ENCODE data around the gene KIF4B.
"Not testable (repeated sequence)": the region's sequence is repeated elsewhere in the genome, so short reads cannot be mapped to it uniquely, and the experiment has no call there.

Gene KIF4B

DNA sequence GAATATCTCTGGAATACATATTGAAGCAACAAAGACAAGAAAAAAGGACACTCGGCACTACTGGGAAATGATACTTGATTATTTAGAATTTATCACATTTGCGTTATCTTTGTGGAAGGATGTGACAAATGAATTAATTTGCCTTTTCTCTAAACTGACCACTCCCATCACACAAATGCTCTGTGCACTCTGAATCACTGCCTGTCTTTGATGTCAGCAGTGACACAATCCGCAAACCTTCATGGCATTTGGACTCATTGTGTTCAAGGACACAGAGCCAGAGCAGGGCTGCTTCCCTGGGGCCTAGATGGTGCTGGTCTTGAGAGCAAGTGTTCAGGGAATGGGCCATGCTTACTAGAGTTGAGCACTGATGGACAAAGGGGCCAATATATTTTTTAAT lies 4.9 kb upstream of the KIF4B start:
- no peak for DNase-seq (ENCODE audit: low spot score)

DNA sequence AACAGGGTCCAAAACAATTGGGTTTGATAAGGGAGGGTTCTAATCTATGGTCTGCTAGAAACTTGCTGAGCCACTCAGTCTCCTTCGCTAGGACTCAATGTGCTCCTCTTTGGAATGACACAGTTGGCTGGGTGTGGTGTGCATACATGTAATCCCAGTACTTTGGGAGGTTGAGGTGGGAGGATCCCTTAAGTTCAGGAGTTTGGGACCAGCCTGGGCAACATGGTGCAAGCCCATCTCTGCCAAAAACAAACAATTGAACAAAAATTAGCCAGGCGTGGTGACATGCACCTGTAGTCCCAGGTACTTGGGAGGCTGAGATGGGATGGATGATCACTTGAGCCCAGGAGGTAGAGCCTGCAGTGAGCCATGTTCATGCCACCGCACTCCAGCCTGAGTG lies 2.7 kb upstream of the KIF4B start:
- no peak for DNase-seq (ENCODE audit: low spot score)

DNA sequence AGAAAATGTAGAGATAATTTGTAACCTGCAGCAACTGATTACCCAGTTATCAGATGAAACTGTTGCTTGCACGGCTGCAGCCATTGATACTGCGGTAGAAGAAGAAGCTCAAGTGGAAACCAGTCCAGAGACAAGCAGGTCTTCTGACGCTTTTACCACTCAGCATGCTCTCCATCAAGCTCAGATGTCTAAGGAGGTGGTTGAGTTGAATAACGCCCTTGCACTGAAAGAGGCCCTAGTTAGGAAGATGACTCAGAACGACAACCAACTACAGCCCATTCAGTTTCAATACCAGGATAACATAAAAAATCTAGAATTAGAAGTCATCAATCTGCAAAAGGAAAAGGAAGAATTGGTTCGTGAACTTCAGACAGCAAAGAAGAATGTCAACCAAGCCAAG lies 1.7 kb downstream of the KIF4B start:
- DNase-seq (ENCODE audit: low spot score): no peak

DNA sequence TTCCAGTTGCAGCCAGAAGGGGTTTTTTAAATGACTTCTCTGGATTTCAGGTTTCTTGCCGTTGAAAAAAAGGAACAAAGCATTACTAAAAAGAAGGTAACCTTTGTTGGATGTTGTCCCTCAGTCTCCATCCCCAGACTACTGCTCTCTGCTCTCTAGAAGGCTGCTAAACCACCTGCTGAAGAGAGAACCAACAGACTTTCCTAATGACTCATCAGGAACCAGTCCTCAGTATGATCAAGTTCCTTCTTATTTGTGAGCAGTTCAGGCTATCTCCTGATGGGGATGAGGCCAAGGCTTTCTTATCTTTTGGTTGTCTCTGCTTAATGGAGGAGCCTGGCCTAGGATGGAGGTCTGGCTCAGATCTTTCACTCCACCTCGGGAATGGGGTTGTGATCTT lies 4.1 kb downstream of the KIF4B start:
- DNase-seq (ENCODE audit: low spot score): no peak

DNA sequence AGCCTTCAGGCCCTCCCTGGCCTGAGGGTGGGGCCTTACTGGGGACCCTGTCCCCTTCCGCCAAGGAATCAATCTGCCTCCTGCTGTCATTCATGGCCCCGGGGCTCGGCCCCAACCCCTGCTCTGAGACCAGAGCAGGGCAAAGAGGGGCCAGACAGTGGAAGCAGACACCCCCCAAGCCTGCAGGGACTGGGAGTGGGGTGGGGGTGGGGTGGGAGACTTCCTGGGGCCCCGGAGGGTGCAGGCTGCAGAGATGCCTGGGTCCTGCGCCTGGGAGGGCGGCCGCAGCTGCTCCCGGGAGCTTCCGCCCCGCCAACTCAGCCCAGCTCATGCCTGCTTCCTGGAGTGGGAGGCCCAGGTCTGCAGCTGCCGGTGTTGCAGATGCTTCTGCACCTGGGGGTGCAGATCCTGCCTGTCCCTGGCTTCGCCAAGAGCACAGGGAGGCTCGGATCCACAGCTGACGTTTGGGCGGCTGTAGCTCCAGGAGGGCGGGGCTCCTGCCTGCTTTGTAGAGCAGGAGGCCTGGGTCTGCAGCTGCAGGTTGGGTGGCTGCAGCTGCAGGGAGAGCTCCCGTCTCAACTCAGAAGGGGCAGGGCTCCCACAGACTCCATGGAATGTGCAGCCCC lies 6.2 kb downstream of the KIF4B start:
- DNase-seq (ENCODE audit: low spot score): no peak

DNA sequence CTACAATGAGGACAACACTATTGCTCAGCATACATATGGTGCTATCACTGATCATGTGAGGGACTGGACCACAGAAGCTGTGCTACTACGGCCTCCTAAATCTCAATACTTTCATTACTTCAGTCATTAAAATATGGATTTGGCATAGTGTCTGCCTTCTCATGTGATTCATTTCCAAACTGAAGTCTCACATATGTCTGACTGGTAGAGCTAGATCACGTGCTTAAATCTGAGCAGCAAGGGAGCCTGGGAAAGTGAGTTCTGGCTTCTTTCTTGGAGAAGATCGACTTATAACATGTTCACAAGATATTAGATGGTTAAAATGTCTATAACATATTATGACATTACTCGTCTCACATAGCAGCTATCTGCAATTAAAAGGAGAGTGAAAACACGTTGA lies 8.3 kb downstream of the KIF4B start:
- no peak for DNase-seq (ENCODE audit: low spot score)

DNA sequence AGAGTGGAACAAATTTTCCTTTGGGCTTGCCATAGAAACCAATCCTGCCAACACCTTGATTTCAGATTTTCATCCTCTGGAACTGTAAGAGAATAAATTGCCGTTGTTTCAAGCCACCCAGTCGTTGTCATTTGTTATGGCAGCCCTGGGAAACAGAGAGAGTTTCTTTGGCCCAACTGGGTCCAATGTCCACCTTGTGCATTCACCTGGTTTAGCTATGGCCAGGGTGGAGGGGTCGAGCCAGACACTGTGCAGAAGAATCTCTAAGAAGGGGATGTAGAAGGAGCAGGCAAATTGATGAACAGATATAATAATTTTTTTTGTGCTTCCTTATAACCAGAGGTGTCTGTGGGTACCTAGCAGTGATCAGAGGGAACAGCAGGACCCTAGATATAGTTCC lies 9.8 kb downstream of the KIF4B start:
- DNase-seq (ENCODE audit: low spot score): no peak

DNA sequence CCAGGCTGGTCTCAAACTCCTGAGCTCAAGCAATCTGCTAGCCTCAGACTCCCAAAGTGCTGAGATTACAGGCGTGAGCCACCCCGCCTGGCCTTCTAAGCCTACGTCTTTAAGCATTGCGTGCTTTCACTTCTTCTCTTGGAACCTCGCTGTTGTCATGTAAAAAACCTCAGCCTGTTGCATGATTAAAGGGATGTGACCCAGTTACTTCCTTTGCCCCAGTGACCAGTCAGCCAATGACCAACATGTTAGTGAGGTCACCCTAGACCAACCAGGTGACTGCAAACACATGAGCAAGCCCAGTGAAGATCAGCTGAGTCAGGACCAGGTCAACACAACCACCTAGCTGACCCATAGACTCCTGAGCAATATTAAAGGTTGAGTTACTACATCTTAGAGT lies 10.5 kb downstream of the KIF4B start:
- DNase-seq (ENCODE audit: low spot score): no peak

DNA sequence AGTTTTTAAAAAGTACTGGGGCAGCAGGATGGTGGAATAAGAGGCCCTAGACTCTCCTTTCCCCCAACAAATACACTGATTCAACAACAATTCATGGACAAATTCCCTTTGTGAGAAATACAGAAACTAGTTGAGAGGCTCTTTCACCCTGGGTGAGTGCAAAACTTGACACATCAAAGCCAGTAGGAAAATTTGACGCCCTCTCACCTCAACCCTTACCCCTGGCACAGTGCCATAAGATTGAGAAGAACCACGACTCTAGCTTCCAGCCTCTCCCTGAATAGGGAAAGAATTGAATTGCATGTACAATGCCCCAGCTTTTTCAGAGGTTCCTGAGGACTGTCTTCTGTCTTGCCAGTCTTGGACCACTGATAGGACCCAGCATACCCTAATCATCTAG lies 12.3 kb downstream of the KIF4B start:
- no peak for DNase-seq (ENCODE audit: low spot score)

DNA sequence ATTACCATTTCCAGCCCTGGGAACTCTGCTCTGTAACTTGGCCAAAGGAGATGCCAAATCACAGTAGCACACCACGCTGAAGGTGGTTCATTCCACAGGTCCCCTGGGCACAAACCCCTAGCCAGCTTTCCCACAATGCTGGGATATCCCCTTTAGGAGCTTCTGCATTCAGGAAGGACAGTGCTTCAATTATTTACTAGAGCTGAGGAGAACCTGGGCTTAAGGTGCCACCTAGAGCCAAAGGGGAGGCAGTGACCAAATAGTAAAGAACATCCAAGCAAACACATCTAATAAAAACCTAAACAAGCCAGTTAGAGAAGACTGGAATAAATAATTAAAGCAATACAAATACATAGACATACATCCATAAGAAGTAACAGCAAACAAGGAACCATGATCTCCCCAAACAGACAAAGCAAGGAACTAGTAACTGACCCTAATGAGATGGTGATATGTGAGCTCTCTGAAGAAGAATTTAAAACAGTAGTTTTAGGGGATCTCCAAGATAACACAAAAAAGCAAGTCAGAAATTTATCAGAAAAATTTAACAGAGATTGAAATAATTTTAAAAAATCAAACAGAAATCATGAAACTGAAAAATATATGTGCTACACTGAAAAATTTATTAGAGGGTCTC lies 14.6 kb downstream of the KIF4B start:
- DNase-seq (ENCODE audit: low spot score): no peak

DNA sequence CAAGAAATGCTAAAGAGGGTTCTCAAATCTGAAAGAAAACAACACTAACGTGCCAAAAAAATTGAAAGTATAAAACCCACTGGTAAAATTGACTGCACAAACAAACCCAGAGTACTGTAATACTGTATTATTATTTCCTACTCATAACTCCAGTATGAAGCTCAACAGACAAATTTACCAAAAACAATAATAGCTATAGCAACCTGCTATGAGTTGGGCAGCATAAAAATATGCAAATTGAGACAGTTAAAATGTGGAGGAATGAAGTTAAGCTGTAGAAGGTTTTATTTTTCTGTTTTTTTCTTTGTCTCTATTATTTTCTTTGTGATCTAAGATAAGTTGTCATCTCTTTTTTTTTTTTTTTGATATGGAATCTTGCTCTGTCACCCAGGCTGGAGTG lies 15.7 kb downstream of the KIF4B start:
- no peak for DNase-seq (ENCODE audit: low spot score)

DNA sequence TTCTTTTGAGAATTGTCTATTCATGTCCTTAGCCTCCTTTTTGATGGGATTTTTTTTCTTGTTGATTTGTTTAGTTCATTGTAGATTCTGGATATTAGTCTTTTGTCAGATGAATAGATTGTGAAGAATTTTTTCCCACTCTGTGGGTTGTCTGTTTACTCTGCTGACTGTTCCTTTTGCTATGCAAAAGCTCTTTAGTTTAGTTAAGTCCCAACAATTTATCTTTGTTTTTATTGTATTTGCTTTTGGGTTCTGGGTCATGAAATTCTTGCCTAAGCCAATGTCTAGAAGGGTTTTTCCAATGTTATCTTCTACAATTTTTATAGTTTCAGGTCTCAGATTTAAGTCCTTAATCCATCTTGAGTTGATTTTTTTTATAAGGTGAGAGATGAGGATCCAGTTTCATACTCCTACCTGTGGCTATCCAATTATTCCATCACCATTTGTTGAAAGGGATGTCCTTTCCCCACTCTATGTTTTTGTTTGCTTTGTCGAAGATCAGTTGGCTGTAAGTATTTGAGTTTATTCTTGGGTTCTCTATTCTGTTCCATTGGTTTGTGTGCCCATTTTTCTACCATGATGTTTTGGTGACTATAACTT lies 20.7 kb downstream of the KIF4B start:
- DNase-seq (ENCODE audit: low spot score): not testable (repeated sequence)

DNA sequence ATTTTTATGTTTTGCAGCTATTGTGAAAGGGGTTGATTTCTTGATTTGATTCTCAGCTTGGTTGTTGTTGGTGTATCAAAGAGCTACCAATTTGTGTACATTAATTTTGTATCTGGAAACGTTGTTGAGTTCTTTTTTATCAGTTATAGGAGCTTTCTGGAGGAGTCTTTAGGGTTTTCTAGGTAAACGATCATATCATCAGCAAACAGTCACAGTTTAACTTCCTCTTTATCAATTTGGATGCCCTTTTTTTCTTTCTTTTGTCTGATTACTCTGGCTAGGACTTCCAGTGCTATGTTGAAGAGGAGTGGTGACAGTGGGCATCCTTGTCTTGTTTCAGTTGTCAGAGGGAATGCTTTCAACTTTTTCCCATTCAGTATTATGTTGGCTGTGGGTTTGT lies 21.5 kb downstream of the KIF4B start:
- DNase-seq (ENCODE audit: low spot score): not testable (repeated sequence)

DNA sequence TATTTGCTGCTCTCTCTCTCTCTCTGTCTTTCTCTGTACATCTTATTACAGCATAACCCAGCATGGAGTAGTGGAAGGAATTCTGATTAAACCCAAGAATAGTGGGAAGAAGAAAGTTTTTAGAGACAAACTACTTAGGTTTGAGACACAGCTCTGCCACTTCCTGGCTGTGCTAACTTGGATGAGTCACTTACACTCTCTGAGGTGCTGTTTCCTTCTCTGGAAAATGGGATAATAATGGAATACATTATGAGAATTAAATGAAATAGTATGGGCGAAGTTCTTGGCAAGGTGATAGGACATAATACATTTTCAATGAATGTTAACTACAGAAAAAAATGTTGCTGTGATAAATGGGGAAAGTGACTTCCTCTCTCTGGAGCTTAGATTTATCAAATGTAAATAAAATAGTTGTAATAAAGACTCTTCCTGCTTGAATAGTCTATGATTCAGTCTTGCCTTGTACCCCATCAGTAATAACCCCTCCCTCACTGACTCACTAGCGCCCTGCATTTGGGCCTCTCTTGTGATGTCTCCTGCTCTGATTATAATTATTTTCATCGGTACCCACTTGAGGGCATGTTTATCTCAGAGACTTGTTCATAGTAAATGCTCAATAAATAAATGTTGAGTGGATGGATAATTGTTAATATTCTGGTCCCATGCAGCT lies 27.6 kb downstream of the KIF4B start:
- DNase-seq (ENCODE audit: low spot score): no peak

DNA sequence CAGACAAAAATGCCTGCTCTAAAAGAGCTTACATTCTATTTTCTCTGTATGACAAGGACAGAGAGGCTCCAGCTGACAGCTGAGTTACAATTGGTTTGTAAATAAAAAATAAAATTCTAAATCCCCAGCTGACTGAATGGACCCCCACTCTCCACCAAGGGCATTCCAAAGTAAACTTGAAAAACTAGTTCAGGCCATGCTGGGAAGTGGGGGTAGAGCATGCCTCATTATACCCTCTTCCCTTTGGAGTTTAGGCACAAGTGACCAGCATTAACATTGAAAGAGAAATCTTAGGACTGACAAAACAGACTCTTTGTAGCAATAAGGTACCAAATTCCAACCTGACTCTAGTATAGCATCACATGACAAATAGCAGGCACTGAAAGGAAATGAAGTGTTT lies 31.0 kb downstream of the KIF4B start:
- no peak for DNase-seq (ENCODE audit: low spot score)

DNA sequence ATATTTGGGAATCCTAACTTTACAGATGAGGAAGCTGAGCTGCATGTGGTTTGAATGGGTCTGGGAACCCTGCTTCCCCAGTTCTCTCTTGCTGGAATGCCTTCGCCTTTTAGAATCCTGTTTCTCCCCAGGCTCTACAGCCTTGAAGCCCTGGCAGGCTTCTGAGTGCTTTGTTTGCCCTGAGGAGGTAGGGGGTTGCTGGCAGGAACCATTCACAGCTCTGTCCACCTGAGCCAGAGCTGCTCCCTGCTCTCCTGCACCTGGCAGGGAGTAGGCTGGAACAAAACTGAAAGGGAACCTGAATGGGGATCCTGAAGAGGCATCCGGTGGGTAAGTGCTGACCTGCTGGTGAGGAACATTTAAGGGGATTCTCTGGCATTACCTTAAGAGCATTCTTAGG lies 33.0 kb downstream of the KIF4B start:
- no peak for DNase-seq (ENCODE audit: low spot score)

DNA sequence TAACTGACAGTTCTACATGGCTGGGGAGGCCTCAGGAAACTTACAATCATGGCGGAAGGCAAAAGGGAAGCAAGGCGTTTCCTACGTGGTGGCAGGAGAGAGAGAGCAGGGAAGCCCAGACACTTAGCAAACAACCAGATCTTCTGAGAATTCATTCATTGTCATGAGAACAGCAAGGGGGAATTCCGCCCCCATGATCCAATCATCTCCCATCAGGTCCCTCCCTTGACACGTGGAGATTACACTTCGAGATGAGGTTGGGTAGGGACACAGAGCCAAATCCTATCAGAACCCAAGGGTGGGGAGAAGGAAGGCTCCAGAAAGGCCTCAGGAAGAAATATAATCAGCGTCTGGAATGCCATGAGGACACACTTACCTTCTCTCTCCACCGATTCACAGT lies 34.3 kb downstream of the KIF4B start:
- no peak for DNase-seq (ENCODE audit: low spot score)

DNA sequence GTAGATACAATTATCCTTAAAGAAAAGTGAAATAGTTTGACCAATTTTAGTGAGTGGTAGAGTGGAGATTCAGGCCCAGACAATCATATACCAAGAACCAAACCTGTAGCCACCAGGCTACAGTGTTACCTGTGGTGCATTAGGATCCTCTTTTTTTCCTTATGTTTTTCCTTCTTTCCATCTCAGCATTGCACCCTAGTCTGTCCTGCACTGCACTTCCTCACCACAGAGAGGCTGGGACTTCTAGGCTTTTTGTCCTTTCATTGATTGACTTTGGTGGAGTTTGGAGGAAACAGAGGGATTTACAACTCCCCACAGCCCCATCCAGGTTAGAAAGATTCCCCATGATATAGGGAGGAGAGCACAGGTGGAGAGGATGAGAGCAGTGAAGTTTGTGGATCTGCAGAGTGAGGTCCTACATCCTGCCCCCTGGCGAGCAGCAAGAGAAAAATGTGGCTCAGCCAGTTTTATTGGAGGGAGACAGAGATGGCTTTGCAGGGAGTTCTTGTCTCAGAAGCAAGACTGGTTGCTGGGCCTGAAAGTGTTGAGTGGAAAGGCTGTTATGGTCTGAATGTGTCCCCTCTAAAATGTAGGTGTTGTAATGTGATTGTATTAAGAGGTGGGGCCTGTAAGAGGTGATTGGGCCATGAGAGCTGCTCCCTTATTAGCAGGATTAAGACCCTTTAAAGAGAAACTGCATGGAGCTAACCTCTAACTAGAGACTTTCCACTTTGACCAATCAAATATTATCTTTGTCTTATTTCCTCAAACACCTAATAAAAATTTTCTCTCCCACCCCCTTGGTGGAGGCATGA lies 36.2 kb downstream of the KIF4B start:
- no peak for DNase-seq (ENCODE audit: low spot score)

DNA sequence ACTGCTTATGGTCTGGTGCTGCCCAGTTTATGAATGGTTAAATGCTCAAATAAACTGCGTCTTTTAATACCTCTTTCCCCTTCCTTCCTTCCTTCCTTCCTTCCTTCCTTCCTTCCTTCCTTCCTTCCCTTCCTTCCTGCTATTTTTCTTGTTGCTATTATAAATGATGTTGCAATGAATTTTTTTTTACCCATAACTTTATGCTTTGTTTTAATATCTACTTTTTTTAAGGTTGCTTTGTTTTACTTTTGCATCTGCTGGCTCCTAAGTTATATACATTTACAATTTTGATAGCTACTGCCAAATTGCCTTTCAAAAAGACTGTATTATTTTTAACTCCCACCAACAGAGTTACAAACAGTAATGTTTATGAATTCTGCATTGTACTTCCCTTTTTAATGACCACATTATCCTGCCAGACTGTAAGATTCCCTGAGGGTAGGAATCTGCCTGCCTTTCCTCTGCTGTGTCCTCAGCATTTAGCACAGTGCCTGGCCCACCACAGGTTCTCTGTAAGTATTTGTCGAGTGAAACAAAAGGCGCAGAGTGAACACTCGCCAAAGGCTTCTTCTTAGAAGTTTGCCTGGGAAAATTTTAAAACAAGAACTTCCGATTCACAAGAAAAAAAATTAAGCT lies 36.9 kb downstream of the KIF4B start:
- no peak for DNase-seq (ENCODE audit: low spot score)

DNA sequence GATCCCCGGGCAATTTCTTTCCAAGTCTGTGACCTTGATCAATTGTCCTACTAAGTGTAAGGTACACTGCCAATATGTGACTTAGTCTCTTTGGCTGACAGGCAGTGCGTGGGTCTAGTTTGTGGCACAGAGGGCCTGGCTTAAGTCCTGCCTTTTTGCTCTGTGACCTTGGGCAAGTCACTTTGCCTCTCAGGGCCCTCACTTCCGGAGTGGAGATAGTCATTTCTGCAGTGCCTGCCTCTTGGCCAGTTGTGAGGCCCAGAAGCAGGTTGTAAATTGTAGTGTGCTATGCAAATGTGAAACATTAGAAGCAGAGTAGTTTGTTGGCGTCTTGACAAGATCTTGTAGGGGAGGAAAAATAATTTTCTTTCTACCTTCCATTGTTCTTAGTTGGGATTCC lies 39.0 kb downstream of the KIF4B start:
- DNase-seq (ENCODE audit: low spot score): no peak

DNA sequence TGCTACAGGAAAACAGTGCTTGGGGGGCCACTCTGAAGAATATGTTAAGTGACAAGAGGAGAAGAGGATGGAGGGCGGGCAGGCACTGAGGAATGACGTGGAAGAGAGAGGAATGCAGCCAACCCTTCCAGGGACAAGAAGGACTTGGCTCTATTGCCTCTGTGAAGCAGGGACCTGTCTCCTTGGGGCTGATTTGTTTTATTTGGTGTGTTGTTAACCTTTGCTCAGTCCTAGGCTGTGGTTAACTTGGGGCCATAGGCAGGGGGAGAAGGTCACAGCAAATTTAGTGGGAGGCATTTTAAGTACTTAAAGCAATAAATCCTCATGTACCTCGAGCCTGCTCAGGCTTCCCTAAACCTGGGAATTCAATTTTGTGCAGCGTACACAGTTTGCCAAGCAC lies 39.9 kb downstream of the KIF4B start:
- no peak for DNase-seq (ENCODE audit: low spot score)

DNA sequence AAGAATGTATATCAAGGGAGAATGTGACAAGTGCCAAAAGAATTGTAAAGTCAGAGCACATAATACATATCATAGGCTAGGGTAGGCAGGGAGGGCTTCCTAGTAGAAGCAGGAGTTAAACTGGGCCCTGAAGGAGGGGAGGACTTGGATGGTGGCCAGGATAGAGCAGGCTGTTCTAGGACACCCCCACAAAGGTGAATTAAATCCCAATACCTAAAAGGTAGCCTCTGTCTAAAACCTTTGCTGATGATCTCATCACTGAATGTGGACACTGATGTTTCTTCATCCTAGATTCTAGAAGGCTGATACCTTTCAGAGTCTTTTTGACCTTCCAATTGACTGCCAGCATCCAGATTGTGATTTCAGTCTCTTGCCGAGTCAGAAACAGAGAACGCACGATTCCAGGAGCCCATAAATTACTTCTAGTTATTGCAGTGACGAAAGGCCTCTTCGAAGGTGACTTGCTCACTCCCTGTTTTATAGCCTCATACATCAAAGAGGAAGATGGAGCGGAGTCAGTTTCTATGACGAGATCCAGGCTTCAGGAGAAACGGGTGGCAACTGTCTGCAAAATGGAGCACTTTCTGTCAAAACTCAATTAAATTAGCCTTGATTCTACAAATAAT lies 43.2 kb downstream of the KIF4B start:
- no peak for DNase-seq (ENCODE audit: low spot score)

All from hematopoietic multipotent progenitor cell treated with erythropoietin and hydrocortisone succinate and interleukin-3 and kit ligand, for 17 days (in vitro differentiated cells).